Measurements from ENCODE around the gene TMEM220. TPM values are rescaled to one million over a fixed set of nuclear protein-coding genes. Genes with fewer than 3 reads are reported as not detected.

TMEM220 gene
- total RNA-seq, 2 experiments from 2014 or later = 0.24 to 0.94 TPM

DNA sequence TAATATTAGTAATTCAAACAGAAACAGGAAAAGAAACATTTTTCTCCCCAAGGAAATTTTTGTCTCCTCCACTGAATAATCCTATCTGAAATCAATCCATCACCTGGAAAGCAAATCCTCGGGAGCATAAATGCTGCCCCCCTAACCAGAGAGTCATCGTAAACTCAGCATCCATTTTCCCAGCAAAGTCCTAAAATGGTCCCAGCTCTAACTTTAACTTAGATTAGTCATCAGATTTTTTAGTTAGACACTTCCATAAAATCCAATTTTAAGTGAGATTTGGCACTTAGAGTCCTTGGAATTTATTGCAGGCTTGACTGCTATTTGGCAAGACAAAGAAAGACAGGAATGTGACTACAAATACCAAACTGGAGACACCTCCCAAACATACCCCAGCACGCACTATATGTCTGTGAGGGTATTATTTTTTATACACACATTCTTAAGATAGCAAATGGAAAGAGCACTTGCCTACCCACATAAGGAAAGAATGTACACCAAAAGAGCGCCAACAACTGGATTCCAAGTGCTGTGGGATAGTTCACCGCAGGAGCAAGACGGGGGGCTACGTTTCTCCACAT is 47.9 kb downstream of the TMEM220 start:
- ChIA-PET CTCF (interaction anchor here (0.7 to 3.0 kb wide), 2 partner anchors 35 to 50 kb away, joined by 3 to 19 read pairs; no protein-coding TSS in a partner anchor), POLR2A (no interaction called here)
- Mint-ChIP-seq H3K4me3 (no peak overlapping the region), H3K36me3 (peaks cover 52% of the 10 kb centered on the region), H3K9me3 (no peaks in the 10 kb centered on the region), H3K27me3 (no peaks in the 10 kb centered on the region), H3K27ac (no peak overlapping the region), H3K4me1 (ENCODE audit: low read depth) (no peaks in the 10 kb centered on the region)
- DNase-seq = no peak
- intact Hi-C loops (cut with micrococcal nuclease) = no loop called here

DNA sequence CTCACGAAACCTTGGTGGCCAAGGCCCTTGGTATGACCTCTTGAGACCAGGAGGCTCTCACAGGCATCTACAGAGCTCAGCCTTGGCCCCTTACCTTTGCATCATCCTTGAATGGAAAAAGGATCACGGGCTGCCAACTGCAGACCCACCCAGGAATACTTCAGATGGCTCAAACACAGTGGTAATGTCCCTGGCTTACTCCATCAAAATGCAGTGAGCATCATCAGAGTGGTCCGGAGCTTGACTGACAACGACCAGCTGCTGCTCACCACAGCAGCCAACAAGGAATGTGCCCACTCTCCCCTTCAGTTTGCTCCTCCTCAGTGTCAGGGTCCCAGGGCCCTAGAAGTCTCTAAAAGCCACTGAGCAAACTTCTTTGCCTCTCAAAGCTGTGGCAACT is 55.1 kb downstream of the TMEM220 start:
- Mint-ChIP-seq H3K27me3 (no peaks in the 10 kb centered on the region), H3K4me3 (no peak overlapping the region), H3K27ac (no peak overlapping the region), H3K9me3 (no peaks in the 10 kb centered on the region), H3K4me1 (ENCODE audit: low read depth) (no peaks in the 10 kb centered on the region), H3K36me3 (peaks cover 17% of the 10 kb centered on the region)
- DNase-seq = no peak
- CTCF ChIA-PET = interaction anchor here (0.6 to 2.3 kb wide), 2 partner anchors 21 to 28 kb away, joined by 3 to 9 read pairs; no protein-coding TSS in a partner anchor
- intact Hi-C loops (cut with micrococcal nuclease) = no loop called here
- POLR2A ChIA-PET = no interaction called here

DNA sequence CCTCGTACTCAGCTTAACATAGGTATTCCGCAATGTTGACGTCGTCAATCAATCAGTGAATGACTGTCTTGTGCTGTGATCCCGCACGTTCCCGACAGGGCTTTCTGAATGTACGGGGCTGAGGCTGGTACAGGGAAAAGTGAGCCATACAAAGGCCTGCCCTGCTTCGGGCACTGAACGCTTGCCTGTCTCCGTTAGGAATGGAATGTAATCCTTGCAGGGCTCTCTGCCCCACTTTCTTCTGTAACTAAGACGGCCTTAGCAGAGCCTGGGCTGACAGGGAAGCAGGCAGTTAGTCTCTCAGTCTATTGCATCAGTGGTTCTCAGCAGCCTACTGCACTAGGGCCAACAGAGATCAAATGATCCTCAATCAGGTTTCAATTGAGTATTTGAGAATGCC is 56.5 kb downstream of the TMEM220 start:
- H3K27ac Mint-ChIP-seq = no peak overlapping the region
- no peak for DNase-seq
- H3K36me3 Mint-ChIP-seq = peaks cover 11% of the 10 kb centered on the region
- H3K4me3 Mint-ChIP-seq = no peak overlapping the region
- CTCF ChIA-PET = interaction anchor here (1.2 kb wide), 1 partner anchor 26 kb away, joined by 6 read pairs; no protein-coding TSS in a partner anchor
- no peaks in the 10 kb centered on the region for H3K9me3 Mint-ChIP-seq
- intact Hi-C loops (cut with micrococcal nuclease) = no loop called here
- no peaks in the 10 kb centered on the region for H3K27me3 Mint-ChIP-seq
- H3K4me1 Mint-ChIP-seq (ENCODE audit: low read depth) = no peaks in the 10 kb centered on the region
- POLR2A ChIA-PET = no interaction called here

GRCh38 chr17:10668775-10669174 is 61.0 kb downstream of the TMEM220 start:
- H3K4me3 Mint-ChIP-seq = no peak overlapping the region
- H3K36me3 Mint-ChIP-seq = peaks cover 9% of the 10 kb centered on the region
- ChIA-PET CTCF (no interaction called here), POLR2A (no interaction called here)
- no peak overlapping the region for H3K27ac Mint-ChIP-seq
- intact Hi-C loops (cut with micrococcal nuclease) = no loop called here
- DNase-seq = no peak
- H3K27me3 Mint-ChIP-seq = no peaks in the 10 kb centered on the region
- no peaks in the 10 kb centered on the region for H3K9me3 Mint-ChIP-seq
- H3K4me1 Mint-ChIP-seq (ENCODE audit: low read depth) = no peaks in the 10 kb centered on the region

GRCh38 chr17:10666906-10667305 is 62.9 kb downstream of the TMEM220 start:
- Mint-ChIP-seq H3K4me1 (ENCODE audit: low read depth) (no peaks in the 10 kb centered on the region), H3K27ac (no peak overlapping the region), H3K27me3 (no peaks in the 10 kb centered on the region), H3K4me3 (no peak overlapping the region), H3K36me3 (peaks cover 9% of the 10 kb centered on the region), H3K9me3 (no peaks in the 10 kb centered on the region)
- no peak for DNase-seq
- intact Hi-C loops (cut with micrococcal nuclease) = no loop called here
- POLR2A ChIA-PET = no interaction called here
- CTCF ChIA-PET = interaction anchor here (0.6 to 0.8 kb wide), 2 partner anchors 14 to 1238 kb away, joined by 4 read pairs; no protein-coding TSS in a partner anchor

GRCh38 chr17:10664571-10664970 is 65.3 kb downstream of the TMEM220 start:
- no peak overlapping the region for H3K4me3 Mint-ChIP-seq
- intact Hi-C loops (cut with micrococcal nuclease) = no loop called here
- no peaks in the 10 kb centered on the region for H3K27me3 Mint-ChIP-seq
- H3K36me3 Mint-ChIP-seq = peaks cover 9% of the 10 kb centered on the region
- POLR2A ChIA-PET = no interaction called here
- no peaks in the 10 kb centered on the region for H3K9me3 Mint-ChIP-seq
- H3K4me1 Mint-ChIP-seq (ENCODE audit: low read depth) = no peaks in the 10 kb centered on the region
- no peak for DNase-seq
- CTCF ChIA-PET = interaction anchor here (1.4 to 1.6 kb wide), 3 partner anchors 18 to 36 kb away, joined by 4 to 11 read pairs (median 5); no protein-coding TSS in a partner anchor
- no peak overlapping the region for H3K27ac Mint-ChIP-seq

Other genes starting within 250 kb of the TMEM220 start
- not detected for gene MYH1, start 211.5 kb downstream of the TMEM220 start, total RNA-seq
- gene MYH2, start 180.4 kb downstream of the TMEM220 start, total RNA-seq = not detected
- gene MYH3, start 72.7 kb downstream of the TMEM220 start, total RNA-seq = 1 to 10 TPM; 1.6 to 2.4 TPM
- gene SCO1, start 32.5 kb downstream of the TMEM220 start, total RNA-seq = 10 to 100 TPM; 34.6 to 36.4 TPM
- gene ADPRM, start 32.4 kb downstream of the TMEM220 start, total RNA-seq = 10 to 100 TPM; 12.4 to 13.5 TPM
- gene TMEM238L, start 74.1 kb upstream of the TMEM220 start, total RNA-seq = not detected
- gene PIRT, start 108.1 kb upstream of the TMEM220 start, total RNA-seq = not detected

All from activated CD4-positive, alpha-beta memory T cell treated with anti-CD3 and anti-CD28 coated beads for 36 hours (primary cell).